Type B pancreatic cell (in vitro differentiated cells): ENCODE results near the gene PLAC9. TPM values are rescaled to one million over a fixed set of nuclear protein-coding genes. Genes with fewer than 3 reads are reported as not detected.

Experiments used
- DNase-seq: peaks from one replicate; pipeline ENCODE4 v3.0.0; 2021; ENCODE audit warnings: mixed read lengths; ENCODE audit not compliant: unreplicated experiment; ENCODE audit errors: extremely low spot score
- H3K27ac Mint-ChIP-seq: 2 replicates; pipeline ENCODE4 v1.8.0; 2021; ENCODE audit warnings: mild to moderate bottlenecking, mixed read lengths
- H3K27me3 Mint-ChIP-seq: 2 replicates; pipeline ENCODE4 v1.8.0; 2021; ENCODE audit warnings: mixed read lengths
- H3K36me3 Mint-ChIP-seq: 2 replicates; pipeline ENCODE4 v1.8.0; 2021; ENCODE audit warnings: mixed read lengths
- H3K4me1 Mint-ChIP-seq: one replicate; pipeline ENCODE4 v1.8.0; 2021; ENCODE audit warnings: mixed read lengths; ENCODE audit not compliant: unreplicated experiment
- H3K4me3 Mint-ChIP-seq: 2 replicates; pipeline ENCODE4 v1.8.0; 2021; ENCODE audit warnings: mild to moderate bottlenecking, mixed read lengths
- H3K9me3 Mint-ChIP-seq: 2 replicates; pipeline ENCODE4 v1.8.0; 2021; ENCODE audit warnings: mixed read lengths
- total RNA-seq: library from RNA; stranded (reverse); gene quantifications from 2 replicates; pipeline ENCODE4 v1.2.1, GENCODE V29; 2021; ENCODE audit warnings: low replicate concordance
- TF ChIP-seq, protein P1 (sequence below): fragments of 200-600 bp; sonication (generic); conservative IDR thresholded peaks from 2 replicates; pipeline ENCODE4 v1.5.0; 2021; ENCODE audit warnings: antibody characterized with exemption, mild to moderate bottlenecking

Gene PLAC9
- total RNA-seq, 1 donor from 2014 or later: 8.2 TPM

GRCh38 chr10:80148166-80148805 is 15.8 kb downstream of the PLAC9 start:
- DNase-seq: no peak
- Mint-ChIP-seq H3K36me3 (peaks cover 11% of the 10 kb centered on the region), H3K9me3 (no peaks in the 10 kb centered on the region), H3K27ac (no peak overlapping the region), H3K27me3 (peaks cover 5% of the 10 kb centered on the region), H3K4me3 (no peak overlapping the region), H3K4me1 (peaks cover 4% of the 10 kb centered on the region)
- TF ChIP-seq, protein P1, sequence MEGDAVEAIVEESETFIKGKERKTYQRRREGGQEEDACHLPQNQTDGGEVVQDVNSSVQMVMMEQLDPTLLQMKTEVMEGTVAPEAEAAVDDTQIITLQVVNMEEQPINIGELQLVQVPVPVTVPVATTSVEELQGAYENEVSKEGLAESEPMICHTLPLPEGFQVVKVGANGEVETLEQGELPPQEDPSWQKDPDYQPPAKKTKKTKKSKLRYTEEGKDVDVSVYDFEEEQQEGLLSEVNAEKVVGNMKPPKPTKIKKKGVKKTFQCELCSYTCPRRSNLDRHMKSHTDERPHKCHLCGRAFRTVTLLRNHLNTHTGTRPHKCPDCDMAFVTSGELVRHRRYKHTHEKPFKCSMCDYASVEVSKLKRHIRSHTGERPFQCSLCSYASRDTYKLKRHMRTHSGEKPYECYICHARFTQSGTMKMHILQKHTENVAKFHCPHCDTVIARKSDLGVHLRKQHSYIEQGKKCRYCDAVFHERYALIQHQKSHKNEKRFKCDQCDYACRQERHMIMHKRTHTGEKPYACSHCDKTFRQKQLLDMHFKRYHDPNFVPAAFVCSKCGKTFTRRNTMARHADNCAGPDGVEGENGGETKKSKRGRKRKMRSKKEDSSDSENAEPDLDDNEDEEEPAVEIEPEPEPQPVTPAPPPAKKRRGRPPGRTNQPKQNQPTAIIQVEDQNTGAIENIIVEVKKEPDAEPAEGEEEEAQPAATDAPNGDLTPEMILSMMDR: no peak

DNA sequence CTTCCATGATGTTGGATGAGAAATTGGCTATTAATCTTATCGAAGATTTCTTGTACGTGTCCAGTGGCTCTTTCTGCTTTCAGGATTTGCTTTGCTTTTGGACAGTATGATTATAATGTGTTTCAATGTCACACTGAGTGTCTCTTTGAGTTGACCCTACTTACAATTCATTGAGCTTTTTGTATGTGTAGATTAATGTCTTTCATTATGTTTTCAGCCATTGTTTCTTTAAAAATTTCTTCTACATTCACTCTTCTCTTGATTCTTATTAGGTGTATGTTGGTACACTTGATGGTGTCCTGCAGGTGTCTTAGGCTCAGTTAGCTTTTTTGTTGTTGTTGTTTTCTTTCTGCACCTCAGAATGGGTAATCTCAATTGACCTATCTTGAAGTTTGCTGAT is 16.6 kb downstream of the PLAC9 start:
- no peaks in the 10 kb centered on the region for H3K27me3 Mint-ChIP-seq
- H3K4me3 Mint-ChIP-seq: no peak overlapping the region
- peaks cover 4% of the 10 kb centered on the region for H3K4me1 Mint-ChIP-seq
- H3K36me3 Mint-ChIP-seq: peaks cover 13% of the 10 kb centered on the region
- no peaks in the 10 kb centered on the region for H3K9me3 Mint-ChIP-seq
- DNase-seq: no peak
- TF ChIP-seq, protein P1: no peak
- H3K27ac Mint-ChIP-seq: no peak overlapping the region

DNA sequence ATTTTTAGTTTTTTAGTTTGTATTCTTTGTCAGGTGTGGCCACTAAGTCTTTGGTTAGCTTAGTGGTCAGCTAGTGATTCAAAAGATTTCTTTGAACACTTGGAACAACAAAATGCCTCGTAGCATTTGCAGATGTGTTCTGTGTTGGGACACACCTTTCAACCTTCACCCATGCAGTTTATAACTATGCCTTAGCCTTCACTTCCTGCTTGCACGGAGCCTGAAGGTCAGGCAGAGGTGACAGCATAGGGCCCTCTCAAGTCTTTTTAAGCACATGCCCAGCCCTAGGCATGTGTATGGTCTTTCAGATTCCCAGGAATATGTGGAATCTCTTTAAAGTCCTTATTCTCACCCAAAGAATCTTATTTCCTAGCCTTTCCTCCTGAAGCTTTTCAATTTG is 17.6 kb downstream of the PLAC9 start:
- no peak for DNase-seq
- H3K27me3 Mint-ChIP-seq: no peaks in the 10 kb centered on the region
- H3K27ac Mint-ChIP-seq: no peak overlapping the region
- peaks cover 19% of the 10 kb centered on the region for H3K36me3 Mint-ChIP-seq
- peaks cover 10% of the 10 kb centered on the region for H3K4me1 Mint-ChIP-seq
- H3K9me3 Mint-ChIP-seq: no peaks in the 10 kb centered on the region
- H3K4me3 Mint-ChIP-seq: no peak overlapping the region
- TF ChIP-seq, protein P1: no peak

GRCh38 chr10:80152820-80153219 is 20.3 kb downstream of the PLAC9 start:
- no peak for DNase-seq
- Mint-ChIP-seq H3K4me3 (no peak overlapping the region), H3K27ac (no peak overlapping the region), H3K4me1 (peaks cover 10% of the 10 kb centered on the region), H3K27me3 (no peaks in the 10 kb centered on the region), H3K36me3 (peaks cover 35% of the 10 kb centered on the region), H3K9me3 (no peaks in the 10 kb centered on the region)
- TF ChIP-seq, protein P1: no peak

GRCh38 chr10:80153460-80153859 is 20.9 kb downstream of the PLAC9 start:
- Mint-ChIP-seq H3K36me3 (peaks cover 38% of the 10 kb centered on the region), H3K27ac (peak overlapping the region; percentile 46), H3K9me3 (no peaks in the 10 kb centered on the region), H3K4me1 (peaks cover 11% of the 10 kb centered on the region), H3K4me3 (no peak overlapping the region), H3K27me3 (no peaks in the 10 kb centered on the region)
- DNase-seq: no peak
- TF ChIP-seq, protein P1: no peak

DNA sequence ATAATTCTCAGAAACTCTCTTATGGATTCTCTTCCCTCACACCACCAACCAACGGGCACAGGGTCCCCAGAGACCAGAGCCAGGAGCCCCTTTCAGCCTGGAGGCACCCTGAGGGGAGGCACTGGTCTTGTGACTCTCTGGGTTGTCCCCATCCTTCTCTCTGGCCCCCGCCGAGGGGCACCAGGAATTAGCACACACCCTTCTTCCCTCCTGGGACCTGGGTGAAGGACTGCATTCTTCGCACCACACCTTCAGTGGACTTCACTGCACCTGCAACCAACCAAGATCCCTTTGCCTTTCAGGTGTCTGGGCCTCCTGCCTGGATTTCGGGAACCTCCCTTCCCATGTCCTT is 22.1 kb downstream of the PLAC9 start:
- Mint-ChIP-seq H3K27me3 (no peaks in the 10 kb centered on the region), H3K4me3 (no peak overlapping the region), H3K4me1 (peaks cover 19% of the 10 kb centered on the region), H3K27ac (peak overlapping the region; percentile 48), H3K9me3 (no peaks in the 10 kb centered on the region), H3K36me3 (peaks cover 43% of the 10 kb centered on the region)
- no peak for DNase-seq
- TF ChIP-seq, protein P1: no peak
